Skeletal muscle satellite cell (primary cell): ENCODE results near the gene NFKBIZ.
A peak's percentile ranks its signal among the peaks of the same experiment; 100 is the strongest.

ENCODE experiments used
- H3K27me3 ChIP-seq: 2 replicates; pipeline ENCODE4 v1.7.0; 2013; ENCODE audit warnings: low read length; ENCODE audit not compliant: control insufficient read depth, insufficient read depth
- H3K36me3 ChIP-seq: 2 replicates; pipeline ENCODE4 v1.7.0; 2013; ENCODE audit warnings: mild to moderate bottlenecking, control low read depth, low read length; ENCODE audit not compliant: insufficient read depth
- H3K4me1 ChIP-seq: 2 replicates; pipeline ENCODE4 v1.7.0; 2013; ENCODE audit warnings: low read length; ENCODE audit not compliant: control insufficient read depth, insufficient read depth
- H3K4me2 ChIP-seq: 2 replicates; pipeline ENCODE4 v1.7.0; 2013; ENCODE audit warnings: mild to moderate bottlenecking, low read length
- H3K4me3 ChIP-seq: 2 replicates; pipeline ENCODE4 v1.7.0; 2013; ENCODE audit warnings: low read length
- H3K9ac ChIP-seq: 2 replicates; pipeline ENCODE4 v1.7.0; 2013; ENCODE audit warnings: mild to moderate bottlenecking, low read depth, low read length, moderate library complexity
- H3K9me3 ChIP-seq: replicated peaks from 2 replicates; pipeline ENCODE4 v1.7.0; 2013; ENCODE audit warnings: mild to moderate bottlenecking, control low read depth, low read length

The NFKBIZ gene

GRCh38 chr3:101827211-101828174, 21.8 kb upstream of the NFKBIZ start:
- no peaks in the 10 kb centered on the region for H3K27me3 ChIP-seq
- H3K4me3 ChIP-seq = peak overlapping the region; percentile 70
- peaks cover under 1% of the 10 kb centered on the region for H3K36me3 ChIP-seq
- H3K4me2 ChIP-seq = peak overlapping the region; percentile 84
- no peaks in the 10 kb centered on the region for H3K9me3 ChIP-seq
- peak overlapping the region; percentile 79 for H3K9ac ChIP-seq
- H3K4me1 ChIP-seq = peaks cover 36% of the 10 kb centered on the region

GRCh38 chr3:101828276-101828675, 21.0 kb upstream of the NFKBIZ start:
- Histone ChIP-seq H3K27me3 (no peaks in the 10 kb centered on the region), H3K4me1 (peaks cover 36% of the 10 kb centered on the region), H3K4me2 (peak overlapping the region; percentile 84), H3K36me3 (no peaks in the 10 kb centered on the region), H3K9me3 (no peaks in the 10 kb centered on the region), H3K9ac (peak overlapping the region; percentile 79), H3K4me3 (peak overlapping the region; percentile 70)

- H3K9me3 ChIP-seq = no peaks in the 10 kb centered on the region
- H3K4me1 ChIP-seq = peaks cover 36% of the 10 kb centered on the region
- peak overlapping the region; percentile 70 for H3K4me3 ChIP-seq
- H3K9ac ChIP-seq = peak overlapping the region; percentile 79
- H3K27me3 ChIP-seq = no peaks in the 10 kb centered on the region
- peak overlapping the region; percentile 84 for H3K4me2 ChIP-seq
- H3K36me3 ChIP-seq = no peaks in the 10 kb centered on the region
These were observed 20.4 kb upstream of the NFKBIZ start for GRCh38 chr3:101828691-101829436.

- Histone ChIP-seq H3K27me3 (no peaks in the 10 kb centered on the region), H3K36me3 (no peaks in the 10 kb centered on the region), H3K9ac (peak overlapping the region; percentile 79), H3K4me1 (peaks cover 34% of the 10 kb centered on the region), H3K4me2 (peak overlapping the region; percentile 84), H3K9me3 (no peaks in the 10 kb centered on the region), H3K4me3 (peak overlapping the region; percentile 70)
These were observed 19.9 kb upstream of the NFKBIZ start for GRCh38 chr3:101829437-101829830.

- peaks cover 30% of the 10 kb centered on the region for H3K4me1 ChIP-seq
- H3K36me3 ChIP-seq = no peaks in the 10 kb centered on the region
- no peak overlapping the region for H3K4me3 ChIP-seq
- H3K9ac ChIP-seq = peak overlapping the region; percentile 79
- peak overlapping the region; percentile 84 for H3K4me2 ChIP-seq
- H3K9me3 ChIP-seq = no peaks in the 10 kb centered on the region
- H3K27me3 ChIP-seq = no peaks in the 10 kb centered on the region
These were observed 19.4 kb upstream of the NFKBIZ start for GRCh38 chr3:101829874-101830273.

- no peak overlapping the region for H3K4me3 ChIP-seq
- no peak overlapping the region for H3K4me2 ChIP-seq
- H3K4me1 ChIP-seq = peaks cover 13% of the 10 kb centered on the region
- H3K9me3 ChIP-seq = no peaks in the 10 kb centered on the region
- H3K27me3 ChIP-seq = no peaks in the 10 kb centered on the region
- no peaks in the 10 kb centered on the region for H3K36me3 ChIP-seq
- H3K9ac ChIP-seq = no peak overlapping the region
These were observed 15.8 kb upstream of the NFKBIZ start for GRCh38 chr3:101833446-101833974.

- no peak overlapping the region for H3K9ac ChIP-seq
- no peaks in the 10 kb centered on the region for H3K9me3 ChIP-seq
- no peak overlapping the region for H3K4me3 ChIP-seq
- H3K36me3 ChIP-seq = no peaks in the 10 kb centered on the region
- H3K4me1 ChIP-seq = no peaks in the 10 kb centered on the region
- H3K4me2 ChIP-seq = no peak overlapping the region
- no peaks in the 10 kb centered on the region for H3K27me3 ChIP-seq
These were observed 13.6 kb upstream of the NFKBIZ start for GRCh38 chr3:101835676-101836075.

- Histone ChIP-seq H3K9me3 (no peaks in the 10 kb centered on the region), H3K36me3 (no peaks in the 10 kb centered on the region), H3K9ac (no peak overlapping the region), H3K4me1 (no peaks in the 10 kb centered on the region), H3K4me2 (no peak overlapping the region), H3K4me3 (no peak overlapping the region), H3K27me3 (no peaks in the 10 kb centered on the region)
These were observed 13.2 kb upstream of the NFKBIZ start for GRCh38 chr3:101836160-101836559.

GRCh38 chr3:101836652-101837598, 12.4 kb upstream of the NFKBIZ start:
- Histone ChIP-seq H3K9ac (no peak overlapping the region), H3K4me3 (no peak overlapping the region), H3K36me3 (no peaks in the 10 kb centered on the region)

GRCh38 chr3:101838691-101839090, 10.6 kb upstream of the NFKBIZ start:
- H3K4me2 ChIP-seq = no peak overlapping the region
- H3K9me3 ChIP-seq = no peaks in the 10 kb centered on the region

More at GRCh38 chr3:101836652-101837598, 12.4 kb upstream of the NFKBIZ start:
- Histone ChIP-seq H3K27me3 (no peaks in the 10 kb centered on the region), H3K4me1 (no peaks in the 10 kb centered on the region), H3K9me3 (no peaks in the 10 kb centered on the region), H3K4me2 (no peak overlapping the region)

More at GRCh38 chr3:101838691-101839090, 10.6 kb upstream of the NFKBIZ start:
- H3K4me1 ChIP-seq = peaks cover 7% of the 10 kb centered on the region
- no peaks in the 10 kb centered on the region for H3K27me3 ChIP-seq
- H3K4me3 ChIP-seq = no peak overlapping the region
- H3K36me3 ChIP-seq = no peaks in the 10 kb centered on the region
- H3K9ac ChIP-seq = no peak overlapping the region
